EL (cell line): Measurements from ENCODE around the gene ASGR2.
A peak's percentile ranks its signal among the peaks of the same experiment; 100 is the strongest.
"Not testable (repeated sequence)": the region's sequence is repeated elsewhere in the genome, so short reads cannot be mapped to it uniquely, and the experiment has no call there.

ENCODE experiments used
- DNase-seq: peaks from one replicate; pipeline ENCODE4 v3.0.0-alpha.2; 2016

The ASGR2 gene

GRCh38 chr17:7114241-7114874, at the start of gene ASGR2:
TSS of gene ASGR2 (minus strand) at chr17:7114822. CDS start at chr17:7114240, 582 bp downstream.
- no peak for DNase-seq

GRCh38 chr17:7159571-7159970, 44.9 kb upstream of the ASGR2 start:
- not testable (repeated sequence) for DNase-seq

GRCh38 chr17:7158424-7158823, 43.8 kb upstream of the ASGR2 start:
- not testable (repeated sequence) for DNase-seq

GRCh38 chr17:7156342-7156940, 41.8 kb upstream of the ASGR2 start:
- no peak for DNase-seq

GRCh38 chr17:7147772-7148171, 33.1 kb upstream of the ASGR2 start:
- no peak for DNase-seq

- no peak for DNase-seq
Measured at GRCh38 chr17:7146115-7146514, 31.5 kb upstream of the ASGR2 start.

GRCh38 chr17:7144213-7144612, 29.6 kb upstream of the ASGR2 start:
- DNase-seq = no peak

- no peak for DNase-seq
Measured at GRCh38 chr17:7141824-7142223, 27.2 kb upstream of the ASGR2 start.

GRCh38 chr17:7139400-7139799, 24.8 kb upstream of the ASGR2 start:
- DNase-seq = no peak

- DNase-seq = no peak
Measured at GRCh38 chr17:7138800-7139381, 24.3 kb upstream of the ASGR2 start.

GRCh38 chr17:7137171-7137943, 22.7 kb upstream of the ASGR2 start:
- no peak for DNase-seq

GRCh38 chr17:7136266-7136877, 21.8 kb upstream of the ASGR2 start:
- DNase-seq = peak; percentile 62

GRCh38 chr17:7133916-7134315, 19.3 kb upstream of the ASGR2 start:
- DNase-seq = no peak

- no peak for DNase-seq
Measured at GRCh38 chr17:7133424-7133823, 18.8 kb upstream of the ASGR2 start.

GRCh38 chr17:7132511-7133094, 18.0 kb upstream of the ASGR2 start:
- no peak for DNase-seq

GRCh38 chr17:7131423-7131791, 16.8 kb upstream of the ASGR2 start:
- DNase-seq = no peak

- DNase-seq = no peak
Measured at GRCh38 chr17:7130621-7131422, 16.2 kb upstream of the ASGR2 start.

GRCh38 chr17:7129311-7129710, 14.7 kb upstream of the ASGR2 start:
- DNase-seq = no peak

- DNase-seq = no peak
Measured at GRCh38 chr17:7128160-7128559, 13.5 kb upstream of the ASGR2 start.

- DNase-seq = not testable (repeated sequence)
Measured at GRCh38 chr17:7127501-7127900, 12.9 kb upstream of the ASGR2 start.

GRCh38 chr17:7126386-7126785, 11.8 kb upstream of the ASGR2 start:
- not testable (repeated sequence) for DNase-seq

- DNase-seq = no peak
Measured at GRCh38 chr17:7124923-7125322, 10.3 kb upstream of the ASGR2 start.
